GM12878 (cell line): ENCODE data around the gene CETN3. TPM values are rescaled to one million over a fixed set of nuclear protein-coding genes. Genes with fewer than 3 reads are reported as not detected.

Experiments used
- BCL11A ChIP-seq: IDR thresholded peaks from 2 replicates; pipeline ENCODE4 v1.6.1; 2011; ENCODE audit warnings: low read depth, low read length
- BRCA1 ChIP-seq: IDR thresholded peaks from 2 replicates; pipeline ENCODE4 v1.6.1; 2011; ENCODE audit warnings: low read depth, low read length, improper control_type of control experiment
- CHD1 ChIP-seq: IDR thresholded peaks from 2 replicates; pipeline ENCODE4 v1.6.1; 2012; ENCODE audit warnings: low read depth, low read length, improper control_type of control experiment
- EP300 ChIP-seq, 2 experiments: fragments of 150-350 bp in 1 of 2; IDR thresholded peaks; 2 replicates each; pipeline ENCODE4 v1.6.1; 2011 to 2012; ENCODE audit warnings: low read depth in 2 of 2, low read length in 2 of 2, borderline replicate concordance in 1 of 2, improper control_type of control experiment in 1 of 2, inconsistent platforms in 1 of 2; ENCODE audit not compliant: control insufficient read depth in 1 of 2
- FOXM1 ChIP-seq: IDR thresholded peaks from 2 replicates; pipeline ENCODE4 v1.6.1; 2012; ENCODE audit warnings: low read depth, mild to moderate bottlenecking, inconsistent platforms, low read length, moderate library complexity
- HDAC6 ChIP-seq: fragments of 200-600 bp; sonication (generic); IDR thresholded peaks from one replicate; pipeline ENCODE4 v1.8.0; 2017; ENCODE audit warnings: antibody characterized with exemption; ENCODE audit not compliant: unreplicated experiment
- HDGF ChIP-seq: fragments of 450-650 bp; IDR thresholded peaks from 2 replicates; pipeline ENCODE4 v1.6.1; 2016; ENCODE audit warnings: antibody characterized with exemption
- MXI1 ChIP-seq: fragments of 150-350 bp; IDR thresholded peaks from 2 replicates; pipeline ENCODE4 v1.6.1; 2011; ENCODE audit warnings: low read depth, mild to moderate bottlenecking, inconsistent platforms, low read length, improper control_type of control experiment
- RELA ChIP-seq: fragments of 450-650 bp; IDR thresholded peaks from 2 replicates; pipeline ENCODE4 v1.8.0; 2014; ENCODE audit warnings: borderline replicate concordance; ENCODE audit not compliant: partially characterized antibody
- RUNX3 ChIP-seq: IDR thresholded peaks from 2 replicates; pipeline ENCODE4 v1.6.1; 2012; ENCODE audit warnings: low read length, inconsistent platforms
- SMARCA5 ChIP-seq: fragments of 450-650 bp; IDR thresholded peaks from 2 replicates; pipeline ENCODE4 v1.6.1; 2017; ENCODE audit warnings: mild to moderate bottlenecking
- SPI1 ChIP-seq: IDR thresholded peaks from 2 replicates; pipeline ENCODE4 v1.6.1; 2011; ENCODE audit warnings: low read depth, mild to moderate bottlenecking, low read length, moderate library complexity, borderline replicate concordance; ENCODE audit not compliant: insufficient read depth
- YY1 ChIP-seq: IDR thresholded peaks from 2 replicates; pipeline ENCODE4 v1.6.1; 2011; ENCODE audit warnings: low read depth, mild to moderate bottlenecking, low read length
- polyA plus RNA-seq, 11 experiments: library from polyadenylated mRNA; depleted of rRNA in 4 of 11; unstranded in 6 of 11; stranded (reverse) in 5 of 11; fragments of >200 nt; fragmentation: Nextera tagmentation in 4 of 11; fragmentation: Illumina TruSeq in 1 of 11; extraction: Ambion mirVana in 4 of 11; extraction: Trizol in 1 of 11; gene quantifications; 1 replicate in 1 of 11; 2 replicates in 10 of 11; pipeline versions ENCODE4 v1.2.1 to v1.2.3, GENCODE V29; 2011 to 2016; ENCODE audit warnings: inconsistent platforms in 2 of 11, missing spikeins in 2 of 11, low read depth in 1 of 11
- total RNA-seq, 4 experiments: library from RNA; depleted of rRNA in 3 of 4; stranded (reverse); fragments of >200 nt in 3 of 4; fragmentation: Illumina TruSeq in 1 of 4; extraction: Trizol in 1 of 4; gene quantifications; 2 replicates each; pipeline versions ENCODE4 v1.2.1 to v1.2.3, GENCODE V29; 2013 to 2021
- TF ChIP-seq, protein P1 (sequence below): fragments of 450-650 bp; IDR thresholded peaks from 2 replicates; pipeline ENCODE4 v1.6.1; 2016; ENCODE audit warnings: mild to moderate bottlenecking
- TF ChIP-seq, protein P2 (sequence below): IDR thresholded peaks from 2 replicates; pipeline ENCODE4 v1.6.1; 2012; ENCODE audit warnings: low read length, inconsistent platforms
- TF ChIP-seq, protein P3 (sequence below): fragments of 450-650 bp; conservative IDR thresholded peaks from 2 replicates; pipeline ENCODE4 v1.6.1; 2017; ENCODE audit warnings: mild to moderate bottlenecking, moderate library complexity
- TF ChIP-seq, protein P4 (sequence below): IDR thresholded peaks from 2 replicates; pipeline ENCODE4 v1.6.1; 2012; ENCODE audit warnings: low read depth, low read length, improper control_type of control experiment
- TF ChIP-seq, protein P5 (sequence below): fragments of 450-650 bp; IDR thresholded peaks from 2 replicates; pipeline ENCODE4 v1.6.1; 2016; ENCODE audit warnings: mild to moderate bottlenecking, moderate library complexity, borderline replicate concordance

The CETN3 gene
- total and polyA plus RNA-seq, 10 of the 15 experiments (the other 5 are each of a cell fraction or from before 2014, with no cell fraction given) = 16.8 to 59.1 (median 51.8) TPM

DNA sequence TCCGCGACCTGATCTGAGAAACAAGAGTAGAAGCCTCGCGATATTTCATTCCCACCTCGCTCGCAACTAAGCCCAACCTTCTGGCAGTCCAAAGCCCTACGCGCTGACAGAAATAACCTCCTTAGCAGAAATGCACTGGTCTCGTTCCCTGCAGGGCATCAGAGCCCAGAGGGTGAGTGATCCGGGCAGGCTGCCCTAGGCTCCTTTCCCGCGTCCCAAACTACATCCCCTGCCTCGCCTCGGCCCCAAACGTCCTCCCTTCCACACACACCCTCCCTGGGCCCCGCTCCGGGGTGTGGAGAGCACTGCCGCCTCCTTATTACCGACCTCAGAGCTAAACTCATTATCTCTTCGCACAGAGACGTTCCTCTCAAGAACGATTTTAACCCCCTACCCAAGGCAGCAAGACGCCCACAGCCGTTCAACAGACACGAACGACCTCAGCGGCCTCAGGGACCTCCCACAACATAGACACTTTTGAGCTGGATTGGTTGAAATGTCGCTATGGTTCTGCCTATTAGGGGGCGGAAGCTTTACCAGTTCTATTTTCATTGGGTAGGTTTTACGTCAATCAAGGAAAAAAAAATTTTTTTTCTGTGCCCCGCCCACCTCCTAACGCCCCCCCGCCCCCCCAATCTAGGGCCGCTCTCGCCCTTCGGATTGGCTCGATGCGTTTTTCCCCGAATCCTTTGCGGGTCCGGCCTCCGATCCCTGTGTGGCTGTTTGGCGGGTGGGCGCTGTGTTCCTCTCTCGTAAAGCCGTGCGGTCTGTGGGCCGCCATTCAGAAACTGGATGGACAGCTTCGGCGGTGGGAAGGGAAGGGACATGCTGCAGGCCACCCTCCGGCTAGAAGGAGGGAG, at the start of gene CETN3 (continued):
- TF ChIP-seq, protein P1, sequence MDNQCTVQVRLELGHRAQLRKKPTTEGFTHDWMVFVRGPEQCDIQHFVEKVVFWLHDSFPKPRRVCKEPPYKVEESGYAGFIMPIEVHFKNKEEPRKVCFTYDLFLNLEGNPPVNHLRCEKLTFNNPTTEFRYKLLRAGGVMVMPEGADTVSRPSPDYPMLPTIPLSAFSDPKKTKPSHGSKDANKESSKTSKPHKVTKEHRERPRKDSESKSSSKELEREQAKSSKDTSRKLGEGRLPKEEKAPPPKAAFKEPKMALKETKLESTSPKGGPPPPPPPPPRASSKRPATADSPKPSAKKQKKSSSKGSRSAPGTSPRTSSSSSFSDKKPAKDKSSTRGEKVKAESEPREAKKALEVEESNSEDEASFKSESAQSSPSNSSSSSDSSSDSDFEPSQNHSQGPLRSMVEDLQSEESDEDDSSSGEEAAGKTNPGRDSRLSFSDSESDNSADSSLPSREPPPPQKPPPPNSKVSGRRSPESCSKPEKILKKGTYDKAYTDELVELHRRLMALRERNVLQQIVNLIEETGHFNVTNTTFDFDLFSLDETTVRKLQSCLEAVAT = peak; percentile 54; the same call in 1 of the 2 replicates
- TF ChIP-seq BRCA1 (peak; percentile 48; the same call in 1 of the 2 replicates), BCL11A (no peak), MXI1 (peak; percentile 45; the same call in 1 of the 2 replicates), EP300 (IDR thresholded peaks at IDR 0.05; ENCODE audit: borderline replicate concordance in 1 of 2, control insufficient read depth in 1 of 2, low read depth in 2 of 2, low read length in 2 of 2) (peak in 1 of 2 experiments; percentile 44; a peak in 1 of 4 replicates), HDGF (peak; percentile 73), SPI1 (no peak; the same call in 1 of the 2 replicates), RELA (peak; percentile 61), HDAC6 (no peak), SMARCA5 (peak; percentile 79; the same call in 1 of the 2 replicates), YY1 (peak; percentile 94), FOXM1 (no peak), RUNX3 (peak; percentile 78), CHD1 (no peak)
- TF ChIP-seq, protein P2, sequence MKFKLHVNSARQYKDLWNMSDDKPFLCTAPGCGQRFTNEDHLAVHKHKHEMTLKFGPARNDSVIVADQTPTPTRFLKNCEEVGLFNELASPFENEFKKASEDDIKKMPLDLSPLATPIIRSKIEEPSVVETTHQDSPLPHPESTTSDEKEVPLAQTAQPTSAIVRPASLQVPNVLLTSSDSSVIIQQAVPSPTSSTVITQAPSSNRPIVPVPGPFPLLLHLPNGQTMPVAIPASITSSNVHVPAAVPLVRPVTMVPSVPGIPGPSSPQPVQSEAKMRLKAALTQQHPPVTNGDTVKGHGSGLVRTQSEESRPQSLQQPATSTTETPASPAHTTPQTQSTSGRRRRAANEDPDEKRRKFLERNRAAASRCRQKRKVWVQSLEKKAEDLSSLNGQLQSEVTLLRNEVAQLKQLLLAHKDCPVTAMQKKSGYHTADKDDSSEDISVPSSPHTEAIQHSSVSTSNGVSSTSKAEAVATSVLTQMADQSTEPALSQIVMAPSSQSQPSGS = no peak
- TF ChIP-seq, protein P3, sequence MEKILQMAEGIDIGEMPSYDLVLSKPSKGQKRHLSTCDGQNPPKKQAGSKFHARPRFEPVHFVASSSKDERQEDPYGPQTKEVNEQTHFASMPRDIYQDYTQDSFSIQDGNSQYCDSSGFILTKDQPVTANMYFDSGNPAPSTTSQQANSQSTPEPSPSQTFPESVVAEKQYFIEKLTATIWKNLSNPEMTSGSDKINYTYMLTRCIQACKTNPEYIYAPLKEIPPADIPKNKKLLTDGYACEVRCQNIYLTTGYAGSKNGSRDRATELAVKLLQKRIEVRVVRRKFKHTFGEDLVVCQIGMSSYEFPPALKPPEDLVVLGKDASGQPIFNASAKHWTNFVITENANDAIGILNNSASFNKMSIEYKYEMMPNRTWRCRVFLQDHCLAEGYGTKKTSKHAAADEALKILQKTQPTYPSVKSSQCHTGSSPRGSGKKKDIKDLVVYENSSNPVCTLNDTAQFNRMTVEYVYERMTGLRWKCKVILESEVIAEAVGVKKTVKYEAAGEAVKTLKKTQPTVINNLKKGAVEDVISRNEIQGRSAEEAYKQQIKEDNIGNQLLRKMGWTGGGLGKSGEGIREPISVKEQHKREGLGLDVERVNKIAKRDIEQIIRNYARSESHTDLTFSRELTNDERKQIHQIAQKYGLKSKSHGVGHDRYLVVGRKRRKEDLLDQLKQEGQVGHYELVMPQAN = peak; percentile 41; the same call in 1 of the 2 replicates
- TF ChIP-seq, protein P4, sequence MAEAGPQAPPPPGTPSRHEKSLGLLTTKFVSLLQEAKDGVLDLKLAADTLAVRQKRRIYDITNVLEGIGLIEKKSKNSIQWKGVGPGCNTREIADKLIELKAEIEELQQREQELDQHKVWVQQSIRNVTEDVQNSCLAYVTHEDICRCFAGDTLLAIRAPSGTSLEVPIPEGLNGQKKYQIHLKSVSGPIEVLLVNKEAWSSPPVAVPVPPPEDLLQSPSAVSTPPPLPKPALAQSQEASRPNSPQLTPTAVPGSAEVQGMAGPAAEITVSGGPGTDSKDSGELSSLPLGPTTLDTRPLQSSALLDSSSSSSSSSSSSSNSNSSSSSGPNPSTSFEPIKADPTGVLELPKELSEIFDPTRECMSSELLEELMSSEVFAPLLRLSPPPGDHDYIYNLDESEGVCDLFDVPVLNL = peak; percentile 61; the same call in 1 of the 2 replicates
- TF ChIP-seq, protein P5, sequence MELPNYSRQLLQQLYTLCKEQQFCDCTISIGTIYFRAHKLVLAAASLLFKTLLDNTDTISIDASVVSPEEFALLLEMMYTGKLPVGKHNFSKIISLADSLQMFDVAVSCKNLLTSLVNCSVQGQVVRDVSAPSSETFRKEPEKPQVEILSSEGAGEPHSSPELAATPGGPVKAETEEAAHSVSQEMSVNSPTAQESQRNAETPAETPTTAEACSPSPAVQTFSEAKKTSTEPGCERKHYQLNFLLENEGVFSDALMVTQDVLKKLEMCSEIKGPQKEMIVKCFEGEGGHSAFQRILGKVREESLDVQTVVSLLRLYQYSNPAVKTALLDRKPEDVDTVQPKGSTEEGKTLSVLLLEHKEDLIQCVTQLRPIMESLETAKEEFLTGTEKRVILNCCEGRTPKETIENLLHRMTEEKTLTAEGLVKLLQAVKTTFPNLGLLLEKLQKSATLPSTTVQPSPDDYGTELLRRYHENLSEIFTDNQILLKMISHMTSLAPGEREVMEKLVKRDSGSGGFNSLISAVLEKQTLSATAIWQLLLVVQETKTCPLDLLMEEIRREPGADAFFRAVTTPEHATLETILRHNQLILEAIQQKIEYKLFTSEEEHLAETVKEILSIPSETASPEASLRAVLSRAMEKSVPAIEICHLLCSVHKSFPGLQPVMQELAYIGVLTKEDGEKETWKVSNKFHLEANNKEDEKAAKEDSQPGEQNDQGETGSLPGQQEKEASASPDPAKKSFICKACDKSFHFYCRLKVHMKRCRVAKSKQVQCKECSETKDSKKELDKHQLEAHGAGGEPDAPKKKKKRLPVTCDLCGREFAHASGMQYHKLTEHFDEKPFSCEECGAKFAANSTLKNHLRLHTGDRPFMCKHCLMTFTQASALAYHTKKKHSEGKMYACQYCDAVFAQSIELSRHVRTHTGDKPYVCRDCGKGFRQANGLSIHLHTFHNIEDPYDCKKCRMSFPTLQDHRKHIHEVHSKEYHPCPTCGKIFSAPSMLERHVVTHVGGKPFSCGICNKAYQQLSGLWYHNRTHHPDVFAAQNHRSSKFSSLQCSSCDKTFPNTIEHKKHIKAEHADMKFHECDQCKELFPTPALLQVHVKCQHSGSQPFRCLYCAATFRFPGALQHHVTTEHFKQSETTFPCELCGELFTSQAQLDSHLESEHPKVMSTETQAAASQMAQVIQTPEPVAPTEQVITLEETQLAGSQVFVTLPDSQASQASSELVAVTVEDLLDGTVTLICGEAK = peak; percentile 8; the same call in 1 of the 2 replicates
